Measurements from ENCODE around the gene EPO. TPM values are rescaled to one million over a fixed set of nuclear protein-coding genes. Genes with fewer than 3 reads are reported as not detected.
"Not testable (repeated sequence)": the region's sequence is repeated elsewhere in the genome, so short reads cannot be mapped to it uniquely, and the experiment has no call there.

Gene EPO
- total RNA-seq, 2 donors from 2014 or later = 1.3 to 2.6 TPM

GRCh38 chr7:100752994-100753393 is 32.7 kb downstream of the EPO start:
- intact Hi-C loops (cut with DNase I) = no loop called here
- no peak overlapping the region for H3K4me3 ChIP-seq
- H3K9me3 ChIP-seq = no peaks in the 10 kb centered on the region
- no peaks in the 10 kb centered on the region for H3K36me3 ChIP-seq (replicated peaks in 1 of 2; ENCODE audit: insufficient read depth in 1 of 2, low read depth in 2 of 2)
- no peaks in the 10 kb centered on the region for H3K4me1 ChIP-seq
- 66 to 70% methylated on average over 5 of the region's 5 CpGs for WGBS, 2 donors
- peaks cover 0 to 7% of the 10 kb centered on the region in 2 donors for H3K27me3 ChIP-seq
- ATAC-seq (no peak), DNase-seq (no peak)
- TF ChIP-seq POLR2A (IDR thresholded peaks at IDR 0.05) = no peak
- TF ChIP-seq, protein P1, sequence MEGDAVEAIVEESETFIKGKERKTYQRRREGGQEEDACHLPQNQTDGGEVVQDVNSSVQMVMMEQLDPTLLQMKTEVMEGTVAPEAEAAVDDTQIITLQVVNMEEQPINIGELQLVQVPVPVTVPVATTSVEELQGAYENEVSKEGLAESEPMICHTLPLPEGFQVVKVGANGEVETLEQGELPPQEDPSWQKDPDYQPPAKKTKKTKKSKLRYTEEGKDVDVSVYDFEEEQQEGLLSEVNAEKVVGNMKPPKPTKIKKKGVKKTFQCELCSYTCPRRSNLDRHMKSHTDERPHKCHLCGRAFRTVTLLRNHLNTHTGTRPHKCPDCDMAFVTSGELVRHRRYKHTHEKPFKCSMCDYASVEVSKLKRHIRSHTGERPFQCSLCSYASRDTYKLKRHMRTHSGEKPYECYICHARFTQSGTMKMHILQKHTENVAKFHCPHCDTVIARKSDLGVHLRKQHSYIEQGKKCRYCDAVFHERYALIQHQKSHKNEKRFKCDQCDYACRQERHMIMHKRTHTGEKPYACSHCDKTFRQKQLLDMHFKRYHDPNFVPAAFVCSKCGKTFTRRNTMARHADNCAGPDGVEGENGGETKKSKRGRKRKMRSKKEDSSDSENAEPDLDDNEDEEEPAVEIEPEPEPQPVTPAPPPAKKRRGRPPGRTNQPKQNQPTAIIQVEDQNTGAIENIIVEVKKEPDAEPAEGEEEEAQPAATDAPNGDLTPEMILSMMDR (IDR thresholded peaks at IDR 0.05) = no peak
- H3K27ac ChIP-seq = no peak overlapping the region

DNA sequence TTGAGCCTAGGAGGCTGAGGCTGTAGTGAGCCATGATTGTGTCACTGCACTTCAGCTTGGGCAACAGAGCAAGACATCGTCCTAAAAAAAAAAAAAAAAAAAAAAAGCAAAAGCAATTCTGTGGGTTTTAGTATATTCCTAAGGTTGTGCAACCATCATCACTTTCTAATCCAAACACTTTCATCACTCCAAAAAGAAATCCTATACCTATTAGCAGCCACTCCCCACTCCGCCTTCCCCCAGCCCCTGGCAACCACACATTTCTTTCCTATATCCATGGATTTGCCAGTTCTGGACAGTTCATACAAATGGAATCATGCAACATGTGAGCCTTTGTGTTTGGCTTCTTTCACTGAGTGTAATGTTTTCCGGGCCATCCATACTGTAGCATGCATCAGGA is 33.5 kb downstream of the EPO start:
- ATAC-seq = no peak
- Histone ChIP-seq H3K27me3 (peaks cover 0 to 7% of the 10 kb centered on the region in 2 donors), H3K9me3 (no peaks in the 10 kb centered on the region), H3K27ac (no peak overlapping the region), H3K4me1 (no peaks in the 10 kb centered on the region), H3K4me3 (no peak overlapping the region), H3K36me3 (replicated peaks in 1 of 2; ENCODE audit: insufficient read depth in 1 of 2, low read depth in 2 of 2) (no peaks in the 10 kb centered on the region)
- 73 to 79% methylated on average over 3 of the region's 3 CpGs for WGBS, 2 donors
- TF ChIP-seq POLR2A (IDR thresholded peaks at IDR 0.05) = no peak
- TF ChIP-seq, protein P1 (IDR thresholded peaks at IDR 0.05) = no peak
- intact Hi-C loops (cut with DNase I) = no loop called here
- no peak for DNase-seq

DNA sequence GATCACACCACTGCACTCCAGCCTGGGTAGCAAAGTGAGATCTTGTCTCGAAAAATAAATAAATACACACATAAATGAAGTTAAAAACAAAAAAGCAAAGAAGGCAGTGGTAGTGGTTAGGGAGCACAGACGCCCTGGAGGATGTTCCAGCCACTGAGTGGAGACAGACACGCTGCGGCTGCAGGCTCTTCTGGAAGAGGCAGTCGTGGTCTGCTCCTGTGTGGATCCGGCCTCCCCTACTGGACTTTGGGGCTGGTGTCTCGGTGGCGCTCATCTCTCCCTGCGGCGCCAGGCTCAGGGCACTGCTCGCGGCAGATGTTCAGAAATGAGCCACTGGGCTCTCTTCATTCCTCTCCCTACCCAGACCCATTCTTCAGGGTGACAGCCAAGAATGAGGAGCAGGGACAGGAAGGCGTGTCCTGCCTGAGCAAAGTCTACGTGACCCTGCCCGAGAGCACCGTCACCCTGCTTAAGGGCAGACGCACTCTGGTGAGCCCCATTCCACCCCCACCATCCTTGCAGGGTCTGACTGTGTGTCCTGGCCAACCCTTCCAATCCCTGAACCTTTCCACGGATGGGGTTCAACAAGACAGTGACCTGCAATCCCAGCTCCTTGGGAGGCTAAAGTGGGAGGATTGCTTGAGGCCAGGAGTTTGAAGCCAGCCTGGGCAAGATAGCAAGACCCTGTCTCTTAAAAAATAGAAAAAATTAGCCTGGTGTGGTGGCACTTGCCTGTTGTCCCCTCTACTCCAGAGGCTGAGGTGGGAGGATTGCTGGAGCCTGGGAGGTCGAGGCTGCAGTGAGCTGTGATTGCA is 39.3 kb downstream of the EPO start:
- TF ChIP-seq, protein P1 (IDR thresholded peaks at IDR 0.05) = no peak
- no peak for TF ChIP-seq POLR2A (IDR thresholded peaks at IDR 0.05)
- no peaks in the 10 kb centered on the region for H3K27me3 ChIP-seq
- H3K4me1 ChIP-seq = no peaks in the 10 kb centered on the region
- 67 to 69% methylated on average over 8 to 19 of the region's 19 CpGs for WGBS, 2 donors
- DNase-seq (no peak), ATAC-seq (no peak)
- intact Hi-C loops (cut with DNase I) = no loop called here
- H3K9me3 ChIP-seq = no peaks in the 10 kb centered on the region
- H3K36me3 ChIP-seq (replicated peaks in 1 of 2; ENCODE audit: insufficient read depth in 1 of 2, low read depth in 2 of 2) = no peaks in the 10 kb centered on the region
- H3K27ac ChIP-seq = no peak overlapping the region
- no peak overlapping the region for H3K4me3 ChIP-seq

- H3K4me3 ChIP-seq; ATAC-seq; H3K36me3 ChIP-seq (replicated peaks in 1 of 2; ENCODE audit: insufficient read depth in 1 of 2, low read depth in 2 of 2); H3K4me1 ChIP-seq; H3K9me3 ChIP-seq; intact Hi-C loops (cut with DNase I); H3K27me3 ChIP-seq; DNase-seq; H3K27ac ChIP-seq: not testable (repeated sequence)
- WGBS, 2 donors = 62 to 80% methylated on average over 5 of the region's 5 CpGs
These were observed 42.6 kb downstream of the EPO start for GRCh38 chr7:100762841-100763240.

- Histone ChIP-seq H3K9me3 (no peaks in the 10 kb centered on the region), H3K27me3 (no peaks in the 10 kb centered on the region), H3K27ac (no peak overlapping the region), H3K4me1 (no peaks in the 10 kb centered on the region), H3K36me3 (replicated peaks in 1 of 2; ENCODE audit: insufficient read depth in 1 of 2, low read depth in 2 of 2) (no peaks in the 10 kb centered on the region), H3K4me3 (no peak overlapping the region)
- DNase-seq (no peak), ATAC-seq (no peak)
- 59 to 67% methylated on average over 12 to 14 of the region's 14 CpGs for WGBS, 2 donors
- TF ChIP-seq, protein P1 (IDR thresholded peaks at IDR 0.05) = no peak
- no peak for TF ChIP-seq POLR2A (IDR thresholded peaks at IDR 0.05)
- intact Hi-C loops (cut with DNase I) = no loop called here
These were observed 43.4 kb downstream of the EPO start for GRCh38 chr7:100763556-100764140.

All from body of pancreas (tissue), 4 donors.